NCI-H128 (cell line): ENCODE results near the gene SMIM35.

Source experiments
- DNase-seq: peaks from one replicate; lab custom pipeline; 2025; ENCODE audit not compliant: unreplicated experiment; lab: John Stamatoyannopoulos, UW

The SMIM35 gene

DNA sequence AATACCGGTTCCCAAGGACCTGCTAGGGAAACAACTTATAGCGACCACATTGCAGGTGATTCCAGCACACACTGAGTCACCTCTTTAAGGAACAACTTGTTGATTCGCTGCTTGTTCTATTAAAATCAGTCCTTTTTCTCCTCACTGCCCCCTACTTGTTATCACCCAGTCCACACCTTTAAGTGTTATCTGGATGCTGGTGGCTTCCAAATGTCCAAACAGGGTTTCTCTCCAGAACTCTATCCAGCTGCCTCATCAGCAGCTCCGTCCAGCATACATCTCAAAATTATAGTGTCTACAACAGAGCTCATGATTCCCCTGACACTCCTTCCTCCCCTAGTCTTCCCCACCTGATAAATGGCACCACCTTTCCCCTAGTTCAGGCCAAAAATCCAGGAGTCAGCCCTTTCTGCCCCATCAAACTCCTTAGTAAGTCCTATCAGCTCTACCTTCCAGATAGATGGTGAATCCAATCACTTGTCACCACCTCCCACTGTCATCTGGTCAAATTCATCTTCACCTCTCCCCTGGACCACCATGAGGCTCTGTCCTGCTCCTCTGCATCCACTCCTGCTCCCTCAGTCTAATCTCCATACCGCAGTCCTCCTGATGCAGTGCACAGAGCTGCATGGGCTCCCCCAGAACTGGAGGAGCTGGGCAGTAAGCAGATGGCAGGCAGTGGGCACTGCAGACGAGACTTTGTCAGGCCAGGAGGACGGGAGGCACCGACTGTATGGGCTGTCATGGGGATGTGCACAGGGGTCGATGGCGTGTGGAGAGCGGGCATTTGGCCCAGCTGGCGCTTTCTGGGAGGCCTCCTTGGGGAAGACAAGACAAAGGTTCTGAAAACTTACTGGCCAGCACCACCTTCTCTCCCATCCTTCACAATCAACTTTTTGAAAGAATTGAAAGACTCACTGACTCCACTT is 81.3 kb downstream of the SMIM35 start:
- DNase-seq, result no peak

GRCh38 chr11:118004543-118005223 is 82.1 kb downstream of the SMIM35 start:
- no peak for DNase-seq

- no peak for DNase-seq
Measured at GRCh38 chr11:118003456-118003855, 83.3 kb downstream of the SMIM35 start.

DNA sequence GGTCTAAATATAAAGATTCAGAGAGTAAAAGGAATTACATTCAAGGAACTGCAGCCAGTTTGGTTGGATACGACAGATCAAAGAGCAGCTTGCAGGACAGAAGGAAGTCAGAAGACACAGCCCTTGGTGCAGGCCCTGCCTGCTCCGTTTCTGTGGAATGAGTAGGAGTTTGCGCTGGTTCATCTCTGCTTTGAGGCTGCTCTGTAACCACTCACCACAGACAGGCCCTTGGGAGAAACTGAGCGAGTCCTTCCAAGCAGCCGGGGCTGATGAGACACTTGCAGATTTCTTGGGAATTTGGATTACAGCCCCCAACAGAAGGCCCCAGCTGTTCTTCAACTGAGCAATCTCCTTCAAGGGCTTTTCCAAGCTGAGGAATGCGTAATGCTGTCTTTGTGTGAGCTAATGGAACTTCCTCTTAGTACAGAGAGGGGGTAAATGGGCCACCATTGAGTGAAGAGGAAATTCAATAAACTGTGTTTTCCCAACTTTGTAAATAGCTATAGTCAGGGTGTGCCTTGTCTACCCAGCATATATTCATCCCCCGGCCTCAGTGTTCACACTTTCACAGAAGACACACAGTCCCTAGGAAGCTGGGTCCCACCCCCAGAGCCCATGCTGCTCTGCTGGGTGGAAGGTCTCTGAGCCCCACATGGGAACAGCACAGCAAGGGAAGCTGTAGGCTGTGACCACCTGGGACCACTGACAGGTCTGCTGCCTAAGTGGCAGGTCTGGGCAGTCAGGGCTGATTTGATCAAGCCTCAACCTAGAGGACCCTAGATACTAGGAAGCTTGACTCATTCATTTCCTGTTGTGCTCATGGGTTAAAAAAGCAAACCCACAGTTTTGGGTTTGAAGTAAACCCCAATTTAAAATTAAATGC is 84.0 kb downstream of the SMIM35 start:
- DNase-seq, result no peak

DNA sequence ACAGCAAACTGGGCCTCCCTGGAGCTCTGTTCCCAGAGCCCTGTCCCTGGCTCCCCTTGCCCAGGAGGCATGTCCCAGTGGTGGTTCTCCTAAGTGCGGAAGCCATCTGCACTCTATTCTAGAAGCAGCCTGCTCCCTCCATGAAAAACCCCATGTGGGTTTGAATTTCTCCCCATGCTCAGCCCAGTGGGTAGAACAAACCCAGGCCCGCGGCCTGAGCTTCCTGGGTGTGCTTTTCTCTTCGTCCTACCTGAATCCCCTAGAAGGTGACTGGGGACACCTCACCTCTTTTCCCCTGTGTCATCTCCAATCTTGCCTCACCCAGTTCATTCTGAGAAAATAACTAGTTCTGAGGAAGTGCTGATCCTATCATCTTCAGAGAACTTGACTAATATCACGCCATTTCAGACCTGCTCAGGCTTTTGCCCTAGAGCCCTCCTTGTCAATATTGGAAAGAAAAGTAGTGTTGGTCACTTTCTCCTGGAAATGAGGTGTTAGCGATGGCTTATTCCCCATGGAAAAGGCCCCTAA is 84.7 kb downstream of the SMIM35 start:
- DNase-seq, result no peak

GRCh38 chr11:118001494-118001971 is 85.2 kb downstream of the SMIM35 start:
- DNase-seq, result no peak

GRCh38 chr11:118000850-118001228 is 85.9 kb downstream of the SMIM35 start:
- no peak for DNase-seq

DNA sequence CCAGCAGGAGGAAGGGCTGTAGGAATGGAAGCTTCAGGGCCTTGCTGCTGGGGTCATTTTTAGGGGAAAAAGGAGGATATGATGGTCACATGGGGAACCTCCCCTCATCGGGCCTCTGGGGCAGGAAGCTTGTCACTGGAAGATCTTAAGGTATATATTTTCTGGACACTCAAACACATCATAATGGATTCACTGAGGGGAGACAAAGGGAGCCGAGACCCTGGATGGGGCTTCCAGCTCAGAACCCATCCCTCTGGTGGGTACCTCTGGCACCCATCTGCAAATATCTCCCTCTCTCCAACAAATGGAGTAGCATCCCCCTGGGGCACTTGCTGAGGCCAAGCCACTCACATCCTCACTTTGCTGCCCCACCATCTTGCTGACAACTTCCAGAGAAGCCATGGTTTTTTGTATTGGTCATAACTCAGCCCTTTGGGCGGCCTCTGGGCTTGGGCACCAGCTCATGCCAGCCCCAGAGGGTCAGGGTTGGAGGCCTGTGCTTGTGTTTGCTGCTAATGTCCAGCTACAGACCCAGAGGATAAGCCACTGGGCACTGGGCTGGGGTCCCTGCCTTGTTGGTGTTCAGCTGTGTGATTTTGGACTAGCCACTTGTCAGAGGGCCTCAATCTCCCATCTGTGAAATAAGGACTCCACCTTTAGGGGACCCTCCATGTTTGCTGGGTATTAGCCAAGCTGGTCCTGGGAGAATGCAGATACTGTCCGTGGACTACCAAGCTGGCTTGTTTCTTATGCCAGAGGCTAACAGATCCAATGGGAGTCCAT is 86.5 kb downstream of the SMIM35 start:
- no peak for DNase-seq

DNA sequence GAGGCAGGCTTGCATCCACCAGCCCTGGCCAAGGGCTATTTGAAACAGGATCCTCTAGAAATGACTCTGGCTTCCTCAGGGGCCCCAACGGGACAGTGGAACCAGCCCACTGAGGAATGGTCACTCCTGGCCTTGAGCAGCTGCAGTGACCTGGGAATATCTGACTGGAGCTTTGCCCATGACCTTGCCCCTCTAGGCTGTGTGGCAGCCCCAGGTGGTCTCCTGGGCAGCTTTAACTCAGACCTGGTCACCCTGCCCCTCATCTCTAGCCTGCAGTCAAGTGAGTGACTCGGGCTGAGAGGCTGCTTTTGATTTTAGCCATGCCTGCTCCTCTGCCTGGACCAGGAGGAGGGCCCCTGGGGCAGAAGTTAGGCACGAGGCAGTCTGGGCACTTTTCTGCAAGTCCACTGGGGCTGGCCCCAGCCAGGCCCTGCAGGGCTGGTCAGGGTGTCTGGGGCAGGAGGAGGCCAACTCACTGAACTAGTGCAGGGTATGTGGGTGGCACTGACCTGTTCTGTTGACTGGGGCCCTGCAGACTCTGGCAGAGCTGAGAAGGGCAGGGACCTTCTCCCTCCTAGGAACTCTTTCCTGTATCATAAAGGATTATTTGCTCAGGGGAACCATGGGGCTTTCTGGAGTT is 87.3 kb downstream of the SMIM35 start:
- DNase-seq, result no peak

DNA sequence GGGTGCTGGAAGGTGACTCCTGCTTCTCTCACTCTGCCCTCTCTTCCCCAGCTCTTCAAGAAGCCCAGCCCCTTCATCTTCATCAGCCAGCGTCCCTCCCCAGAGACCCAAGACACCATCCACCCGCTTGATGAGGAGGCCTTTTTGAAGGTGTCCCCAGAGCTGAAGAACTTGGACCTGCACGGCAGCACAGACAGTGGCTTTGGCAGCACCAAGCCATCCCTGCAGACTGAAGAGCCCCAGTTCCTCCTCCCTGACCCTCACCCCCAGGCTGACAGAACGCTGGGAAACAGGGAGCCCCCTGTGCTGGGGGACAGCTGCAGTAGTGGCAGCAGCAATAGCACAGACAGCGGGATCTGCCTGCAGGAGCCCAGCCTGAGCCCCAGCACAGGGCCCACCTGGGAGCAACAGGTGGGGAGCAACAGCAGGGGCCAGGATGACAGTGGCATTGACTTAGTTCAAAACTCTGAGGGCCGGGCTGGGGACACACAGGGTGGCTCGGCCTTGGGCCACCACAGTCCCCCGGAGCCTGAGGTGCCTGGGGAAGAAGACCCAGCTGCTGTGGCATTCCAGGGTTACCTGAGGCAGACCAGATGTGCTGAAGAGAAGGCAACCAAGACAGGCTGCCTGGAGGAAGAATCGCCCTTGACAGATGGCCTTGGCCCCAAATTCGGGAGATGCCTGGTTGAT is 88.0 kb downstream of the SMIM35 start:
- DNase-seq, result no peak

DNA sequence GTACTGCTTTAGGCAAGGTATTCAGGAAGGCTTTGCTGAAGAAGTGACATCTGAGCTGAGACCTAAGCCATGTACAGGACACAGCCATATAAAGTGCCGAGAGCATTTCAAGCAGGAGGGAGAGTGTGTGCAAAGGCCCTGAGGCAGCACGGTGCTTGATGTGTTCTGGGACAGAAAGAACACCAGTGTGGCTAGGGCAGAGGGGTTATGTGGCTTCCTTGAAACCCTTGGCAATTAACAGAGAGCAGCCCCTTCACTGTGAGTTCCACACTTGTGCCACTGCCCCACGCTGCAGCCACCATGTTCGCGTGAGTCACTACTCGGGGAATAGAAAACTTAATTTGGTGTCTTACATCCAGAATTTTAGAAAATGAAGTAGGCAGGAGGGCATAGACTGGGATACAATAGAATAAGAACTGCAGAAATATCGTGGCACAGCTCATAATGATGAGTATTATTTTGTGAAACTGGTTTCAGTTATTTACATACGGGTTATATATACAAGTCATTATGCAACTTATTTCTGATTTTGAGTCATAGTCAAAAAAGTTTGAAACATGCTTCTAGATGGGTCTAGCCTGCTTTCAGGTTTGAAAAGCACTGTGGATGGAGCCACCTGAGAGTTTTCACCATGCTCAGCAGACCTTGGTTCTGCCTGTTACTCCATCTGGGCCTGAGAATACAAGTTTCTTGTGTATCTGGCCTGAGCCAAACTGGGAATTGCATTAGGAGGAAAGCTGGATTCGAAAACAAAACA is 88.8 kb downstream of the SMIM35 start:
- no peak for DNase-seq

GRCh38 chr11:117997406-117997805 is 89.4 kb downstream of the SMIM35 start:
- DNase-seq, result no peak

GRCh38 chr11:117996058-117996457 is 90.7 kb downstream of the SMIM35 start:
- no peak for DNase-seq

DNA sequence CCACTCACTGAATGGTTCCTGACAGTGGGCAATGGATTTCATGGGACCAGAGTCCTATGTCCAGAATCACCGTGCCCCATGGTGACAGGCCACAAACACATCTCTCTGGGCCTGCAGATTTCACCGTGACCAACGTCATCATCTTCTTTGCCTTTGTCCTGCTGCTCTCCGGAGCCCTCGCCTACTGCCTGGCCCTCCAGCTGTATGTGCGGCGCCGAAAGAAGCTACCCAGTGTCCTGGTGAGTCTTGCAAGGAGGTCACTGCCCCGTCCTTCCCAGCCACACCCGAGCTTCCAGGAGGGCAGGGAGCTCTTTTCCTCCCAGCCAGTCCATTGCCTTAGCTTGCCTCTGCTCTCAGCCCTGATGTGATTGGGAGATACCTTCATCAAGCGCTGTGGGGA is 91.3 kb downstream of the SMIM35 start:
- DNase-seq, result no peak

- no peak for DNase-seq
Measured at GRCh38 chr11:117993988-117994745, 92.6 kb downstream of the SMIM35 start.

DNA sequence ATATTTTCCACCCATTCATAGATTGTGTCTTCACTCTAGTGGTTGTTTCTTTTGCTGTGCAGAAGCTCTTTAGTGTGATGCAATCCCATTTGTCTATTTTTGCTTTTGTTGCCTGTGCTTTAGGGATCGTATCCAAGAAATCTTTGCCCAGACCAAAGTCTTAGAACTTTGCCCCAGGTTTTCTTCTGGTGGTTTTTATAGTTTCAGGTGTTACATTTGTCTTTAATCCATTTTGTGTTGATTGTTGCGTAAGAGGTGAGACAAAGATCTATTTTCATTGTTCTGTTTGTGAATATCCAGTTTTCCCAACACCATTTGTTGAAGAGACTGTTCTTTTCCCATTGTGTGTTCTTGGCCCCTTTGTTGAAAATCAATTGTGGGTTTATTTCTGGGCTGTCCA is 94.1 kb downstream of the SMIM35 start:
- DNase-seq, result no peak

DNA sequence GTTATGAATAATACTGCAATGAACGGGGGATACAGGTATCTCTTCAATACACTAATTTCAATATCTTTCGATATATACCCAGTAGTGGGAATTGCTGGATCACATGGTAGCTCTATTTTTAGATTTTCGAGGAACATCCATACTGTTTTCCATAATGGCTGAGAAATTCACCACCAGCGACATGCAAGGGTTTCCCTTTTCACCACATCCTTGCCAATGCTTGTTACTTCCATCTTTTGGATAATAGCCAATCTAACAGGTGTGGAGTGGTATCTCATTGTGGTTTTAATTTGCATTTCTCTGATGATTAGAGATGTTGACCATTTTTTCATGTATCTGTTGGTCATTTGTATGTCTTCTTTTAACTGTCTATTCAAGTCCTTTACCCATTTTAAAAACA is 94.6 kb downstream of the SMIM35 start:
- DNase-seq, result no peak
